WTC11 (cell line): ENCODE data around the gene MYO18A.

Source experiments
- CTCF ChIP-seq: fragments of 200-600 bp; IDR thresholded peaks from 2 replicates; pipeline ENCODE4 v1.8.0; 2022; ENCODE audit warnings: antibody characterized with exemption
- ZNF423 ChIP-seq: fragments of 250-450 bp; sonication (Bioruptor Pico); IDR thresholded peaks from 2 replicates; pipeline ENCODE4 v2.1.2; 2022; ENCODE audit warnings: mild to moderate bottlenecking, moderate library complexity

- no peak for TF ChIP-seq CTCF
- TF ChIP-seq ZNF423 (CRISPR knock-in tag) = no peak
Measured at GRCh38 chr17:29049541-29050145, 130.6 kb downstream of the MYO18A start.
